ENCODE measurements around the gene ABHD12.

Gene ABHD12

GRCh38 chr20:25310268-25310920 lies 80.2 kb downstream of the ABHD12 start:
- no peaks in the 10 kb centered on the region for H3K27me3 ChIP-seq (ENCODE audit: insufficient read depth, poor library complexity, severe bottlenecking)

GRCh38 chr20:25309395-25310267 lies 81.0 kb downstream of the ABHD12 start:
- no peak for TF ChIP-seq POLR2AphosphoS5 (IDR thresholded peaks at IDR 0.05; ENCODE audit: low read depth)
- TF ChIP-seq CTCF (IDR thresholded peaks at IDR 0.05; ENCODE audit: insufficient read depth, low read length), result no peak
- TF ChIP-seq GABPA (IDR thresholded peaks at IDR 0.05; ENCODE audit: low read depth), result no peak
- TF ChIP-seq REST (IDR thresholded peaks at IDR 0.05; ENCODE audit: insufficient replicate concordance, low read depth), result no peak
- TF ChIP-seq SPI1 (IDR thresholded peaks at IDR 0.05; ENCODE audit: borderline replicate concordance, low read depth), result no peak
- DNase-seq (ENCODE audit: low read depth in 1 of 2, low spot score in 1 of 2), result no peak
- Histone ChIP-seq H3K27me3 (ENCODE audit: insufficient read depth, poor library complexity, severe bottlenecking) (no peaks in the 10 kb centered on the region), H3K27ac (replicated peaks) (no peak overlapping the region), H3K4me3 (replicated peaks; ENCODE audit: insufficient read depth, low read length) (no peak overlapping the region)

More at GRCh38 chr20:25310268-25310920, 80.2 kb downstream of the ABHD12 start:
- DNase-seq (ENCODE audit: low read depth in 1 of 2, low spot score in 1 of 2), result peak; percentile 77 to 81
- TF ChIP-seq GABPA (IDR thresholded peaks at IDR 0.05; ENCODE audit: low read depth) (no peak), POLR2AphosphoS5 (IDR thresholded peaks at IDR 0.05; ENCODE audit: low read depth) (no peak), CTCF (IDR thresholded peaks at IDR 0.05; ENCODE audit: insufficient read depth, low read length) (peak; percentile 58), REST (IDR thresholded peaks at IDR 0.05; ENCODE audit: insufficient replicate concordance, low read depth) (no peak), SPI1 (IDR thresholded peaks at IDR 0.05; ENCODE audit: borderline replicate concordance, low read depth) (no peak)
- Histone ChIP-seq H3K4me3 (replicated peaks; ENCODE audit: insufficient read depth, low read length) (no peak overlapping the region), H3K27ac (replicated peaks) (peak overlapping the region; percentile 19)

GRCh38 chr20:25308671-25309394 lies 81.8 kb downstream of the ABHD12 start:
- no peak for TF ChIP-seq SPI1 (IDR thresholded peaks at IDR 0.05; ENCODE audit: borderline replicate concordance, low read depth)
- no peak for TF ChIP-seq POLR2AphosphoS5 (IDR thresholded peaks at IDR 0.05; ENCODE audit: low read depth)
- TF ChIP-seq GABPA (IDR thresholded peaks at IDR 0.05; ENCODE audit: low read depth), result no peak
- TF ChIP-seq CTCF (IDR thresholded peaks at IDR 0.05; ENCODE audit: insufficient read depth, low read length), result no peak
- no peak for TF ChIP-seq REST (IDR thresholded peaks at IDR 0.05; ENCODE audit: insufficient replicate concordance, low read depth)
- no peak overlapping the region for H3K27ac ChIP-seq (replicated peaks)
- no peak for DNase-seq (ENCODE audit: low read depth in 1 of 2, low spot score in 1 of 2)
- H3K27me3 ChIP-seq (ENCODE audit: insufficient read depth, poor library complexity, severe bottlenecking), result no peaks in the 10 kb centered on the region
- no peak overlapping the region for H3K4me3 ChIP-seq (replicated peaks; ENCODE audit: insufficient read depth, low read length)
